SH-SY5Y (cell line): ENCODE data around the gene CYP1A2.

Source experiments
- GATA2 ChIP-seq: IDR thresholded peaks from 2 replicates; pipeline ENCODE4 v1.6.1; 2011; ENCODE audit warnings: mild to moderate bottlenecking, low read depth, low read length
- GATA3 ChIP-seq: IDR thresholded peaks from 2 replicates; pipeline ENCODE4 v1.6.1; 2011; ENCODE audit warnings: low read depth, mild to moderate bottlenecking, low read length, moderate library complexity

GRCh38 chr15:74709892-74710291 is 38.8 kb upstream of the CYP1A2 start:
- TF ChIP-seq GATA2: no peak
- no peak for TF ChIP-seq GATA3
